Stomach (tissue), 9 donors: ENCODE data around the gene LRP4. TPM values are rescaled to one million over a fixed set of nuclear protein-coding genes. Genes with fewer than 3 reads are reported as not detected.

Experiments
- DNase-seq, 2 donors: peaks; one replicate each; pipeline versions ENCODE4 v3.0.0 to v3.0.0-alpha.2; 2013 to 2019
- H3K27ac ChIP-seq, 5 donors: fragments of 200-600 bp in 4 of 5; sonication (generic) in 4 of 5; one replicate each; pipeline ENCODE4 v1.5.1; 2013 to 2019; ENCODE audit warnings: mild to moderate bottlenecking in 1 of 5, moderate library complexity in 1 of 5
- H3K27me3 ChIP-seq, 3 donors: fragments of 200-600 bp; sonication (generic); one replicate each; pipeline ENCODE4 v1.5.1; 2017 to 2019; ENCODE audit warnings: mixed run types in 1 of 3
- H3K36me3 ChIP-seq, 4 donors: fragments of 200-600 bp; sonication (generic); 1 replicate in 3 of 4; 2 replicates in 1 of 4; pipeline ENCODE4 v1.5.1; 2016 to 2019
- H3K4me1 ChIP-seq, 4 donors: fragments of 200-600 bp; sonication (generic); one replicate each; pipeline ENCODE4 v1.5.1; 2016 to 2019
- H3K4me3 ChIP-seq, 4 donors: fragments of 200-600 bp; sonication (generic) in 3 of 4; one replicate each; pipeline ENCODE4 v1.5.1; 2016 to 2019; ENCODE audit warnings: mild to moderate bottlenecking in 1 of 4
- H3K9me3 ChIP-seq, 4 donors: fragments of 200-600 bp; sonication (generic); one replicate each; pipeline ENCODE4 v1.5.1; 2016 to 2019
- CTCF ChIP-seq, 7 experiments: fragments of 450-650 bp in 4 of 7; fragments of 200-600 bp in 3 of 7; sonication (generic) in 3 of 7; IDR thresholded peaks; one replicate each; pipeline ENCODE4 v1.5.1; 2016 to 2019; ENCODE audit warnings: antibody characterized with exemption in 7 of 7, control low read depth in 2 of 7, mild to moderate bottlenecking in 1 of 7
- EP300 ChIP-seq: sonication (generic); formaldehyde crosslinking; IDR thresholded peaks from one replicate; pipeline ENCODE4 v1.6.1; 2017; ENCODE audit warnings: antibody characterized with exemption
- POLR2A ChIP-seq, 4 donors: fragments of 450-650 bp; IDR thresholded peaks; one replicate each; pipeline ENCODE4 v1.6.1; 2016; ENCODE audit warnings: antibody characterized with exemption in 4 of 4, control low read depth in 2 of 4, mild to moderate bottlenecking in 1 of 4, moderate library complexity in 1 of 4
- POLR2AphosphoS5 ChIP-seq, 3 donors: sonication (generic); formaldehyde crosslinking; IDR thresholded peaks; one replicate each; pipeline ENCODE4 v1.6.1; 2016; ENCODE audit warnings: antibody characterized with exemption in 3 of 3
- WGBS, 5 donors: extraction: QIAGEN DNeasy Blood & Tissue Kit in 3 of 5; methylation state at CpG; one replicate each; pipeline versions ENCODE4 v1.1.5 to v1.1.7; 2013 to 2018; 5-methylcytosine and 5-hydroxymethylcytosine counted together
- intact Hi-C: fragments of 100-400 bp; cut with DNase I; formaldehyde crosslinking; loops from one replicate; pipeline ENCODE4 v1.15.1; 2023; ENCODE audit warnings: low total_unique reads
- polyA plus RNA-seq, 3 donors: library from polyadenylated mRNA; stranded (reverse); fragments of 200-250 nt; gene quantifications; one replicate each; pipeline ENCODE4 v1.2.3, GENCODE V29; 2013
- total RNA-seq, 5 donors: library from RNA; depleted of rRNA; stranded (reverse); fragments of >200 nt; gene quantifications; one replicate each; pipeline versions ENCODE4 v1.1.0 to v1.2.3, GENCODE V29; 2014 to 2016
- donor health status: healthy with polysubstance abuse.
- donor health status: Bipolar disorder and iron deficiency.
- donor health status: healthy.

LRP4 gene
- total and polyA plus RNA-seq, 8 donors: 2.0 to 29.2 (median 7.0) TPM

GRCh38 chr11:46947399-46948077 lies 29.2 kb upstream of the LRP4 start:
- intact Hi-C loops: no loop called here
- TF ChIP-seq EP300 (no peak), CTCF (IDR thresholded peaks at IDR 0.05) (no peak), POLR2AphosphoS5 (IDR thresholded peaks at IDR 0.05) (no peak), POLR2A (IDR thresholded peaks at IDR 0.05) (no peak)
- no peak overlapping the region for H3K4me3 ChIP-seq
- H3K36me3 ChIP-seq: no peaks in the 10 kb centered on the region
- H3K9me3 ChIP-seq: no peaks in the 10 kb centered on the region
- peak in 1 of 2 donors; percentile 9 for DNase-seq
- H3K27ac ChIP-seq: peak overlapping the region in 4 of 5 donors; percentile 12 to 45 (median 38)
- H3K4me1 ChIP-seq: peaks cover 12 to 37% (median 30%) of the 10 kb centered on the region in 4 donors
- H3K27me3 ChIP-seq: no peaks in the 10 kb centered on the region
- WGBS, 5 donors: 22 to 48% (median 40%) methylated on average over 3 of the region's 3 CpGs

- Histone ChIP-seq H3K27ac (no peak overlapping the region), H3K9me3 (no peaks in the 10 kb centered on the region), H3K27me3 (no peaks in the 10 kb centered on the region), H3K36me3 (peaks cover 0 to 6% (median 2%) of the 10 kb centered on the region in 4 donors), H3K4me3 (no peak overlapping the region), H3K4me1 (peaks cover 12 to 32% (median 27%) of the 10 kb centered on the region in 4 donors)
- intact Hi-C loops: no loop called here
- TF ChIP-seq POLR2AphosphoS5 (IDR thresholded peaks at IDR 0.05) (no peak), POLR2A (IDR thresholded peaks at IDR 0.05) (no peak), EP300 (no peak), CTCF (IDR thresholded peaks at IDR 0.05) (no peak)
- no peak for DNase-seq
- 85 to 93% (median 88%) methylated on average over 4 of the region's 4 CpGs for WGBS, 5 donors
These were observed 26.2 kb upstream of the LRP4 start for GRCh38 chr11:46944356-46945075.

- Histone ChIP-seq H3K4me1 (peaks cover under 1 to 16% (median 11%) of the 10 kb centered on the region in 4 donors), H3K4me3 (no peak overlapping the region), H3K27ac (peak overlapping the region in 4 of 5 donors; percentile 2 to 66 (median 36)), H3K36me3 (peaks cover 0 to 6% (median 2%) of the 10 kb centered on the region in 4 donors), H3K27me3 (no peaks in the 10 kb centered on the region), H3K9me3 (no peaks in the 10 kb centered on the region)
- intact Hi-C loops: no loop called here
- peak; percentile 45 to 60 for DNase-seq
- TF ChIP-seq POLR2AphosphoS5 (IDR thresholded peaks at IDR 0.05) (peak in 1 of 3 donors; percentile 21), EP300 (no peak)
- 40 to 75% (median 61%) methylated on average over 6 of the region's 6 CpGs for WGBS, 5 donors
These were observed 23.8 kb upstream of the LRP4 start for GRCh38 chr11:46942172-46942571.

GRCh38 chr11:46936138-46937110 lies 18.1 kb upstream of the LRP4 start, which contains the start of gene CSTPP1:
Gene CSTPP1, plus strand, starts transcription at chr11:46936761. Its CDS starts 45 bp downstream, at chr11:46936806.
- intact Hi-C loops: no loop called here
- Histone ChIP-seq H3K9me3 (no peaks in the 10 kb centered on the region), H3K4me3 (peak within 1 kb of the TSS; percentile 64 to 95 (median 74)), H3K4me1 (peaks cover 5 to 20% (median 18%) of the 10 kb centered on the region in 4 donors), H3K27ac (peak within 1 kb of the TSS; percentile 21 to 81 (median 73)), H3K36me3 (peaks cover 0 to 6% (median 2%) of the 10 kb centered on the region in 4 donors), H3K27me3 (no peaks in the 10 kb centered on the region)
- peak; percentile 96 to 97 for DNase-seq
- whole genome bisulfite sequencing, 5 donors: 20 to 21% (median 20%) methylated on average over 41 of the region's 41 CpGs
- no peak for TF ChIP-seq EP300
- no peak for TF ChIP-seq POLR2A (IDR thresholded peaks at IDR 0.05)
- peak; percentile 34 to 88 (median 79) for TF ChIP-seq POLR2AphosphoS5 (IDR thresholded peaks at IDR 0.05)
- peak in 1 of 7 experiments; percentile 13 for TF ChIP-seq CTCF (IDR thresholded peaks at IDR 0.05)
